Endothelial cell of umbilical vein (primary cell): ENCODE results near the gene ARHGAP18. TPM values are rescaled to one million over a fixed set of nuclear protein-coding genes. Genes with fewer than 3 reads are reported as not detected.

Experiments
- BruUV-seq: library from RNA; stranded (reverse); fragments of 400-500 nt; replicated peaks from 2 replicates; lab custom pipeline; 2021; lab: Mats Ljungman, UMichigan
- CTCF ChIA-PET: fragments of 300-600, 350-600 bp; sonication (Branson Sonifier 250); formaldehyde crosslinking; loops from one replicate; lab custom pipeline; 2021; ENCODE audit warnings: antibody characterized with exemption, inconsistent platforms; lab: Charles Lee
- POLR2A ChIA-PET: fragments of 300-600, 350-600 bp; sonication (Branson Sonifier 250); formaldehyde crosslinking; loops from one replicate; lab custom pipeline; 2021; ENCODE audit warnings: antibody characterized with exemption, inconsistent platforms; lab: Charles Lee
- DNase-seq: peaks from one replicate; pipeline ENCODE4 v3.0.0-alpha.2; 2011; ENCODE audit warnings: low read depth, low spot score
- FAIRE-seq: peaks from 2 replicates; lab custom pipeline; 2011; peaks lifted over from hg19 to GRCh38; lab: Jason Lieb, UNC
- H2AFZ ChIP-seq: 2 replicates; pipeline ENCODE4 v1.6.0; 2012; ENCODE audit warnings: low read depth, low read length, control low read depth, inconsistent platforms
- H3K27ac ChIP-seq: 2 replicates; pipeline ENCODE4 v1.5.1; 2011; ENCODE audit warnings: low read depth, mild to moderate bottlenecking, control low read depth, low read length, moderate library complexity; ENCODE audit not compliant: insufficient read depth
- H3K27me3 ChIP-seq, 2 experiments: 2 replicates each; pipeline versions ENCODE4 v1.6.0 to v1.6.1; 2011; ENCODE audit warnings: low read length in 2 of 2, mixed read lengths in 1 of 2; ENCODE audit not compliant: control insufficient read depth in 2 of 2, insufficient read depth in 2 of 2
- H3K36me3 ChIP-seq, 2 experiments: 2 replicates in 1 of 2; 3 replicates in 1 of 2; pipeline ENCODE4 v1.5.1; 2011; ENCODE audit warnings: low read length in 2 of 2, mild to moderate bottlenecking in 1 of 2, moderate library complexity in 1 of 2; ENCODE audit not compliant: control insufficient read depth in 2 of 2, insufficient read depth in 2 of 2; ENCODE audit errors: extremely low read depth in 1 of 2
- H3K4me1 ChIP-seq: 3 replicates; pipeline ENCODE4 v1.5.1; 2011; ENCODE audit warnings: mild to moderate bottlenecking, low read length; ENCODE audit not compliant: control insufficient read depth, insufficient read depth; ENCODE audit errors: extremely low read depth
- H3K4me2 ChIP-seq: 2 replicates; pipeline ENCODE4 v1.6.1; 2011; ENCODE audit warnings: low read length, control low read depth, mixed read lengths; ENCODE audit not compliant: insufficient read depth
- H3K4me3 ChIP-seq, 3 experiments: fragments of 200-600 bp in 1 of 3; sonication (generic), shearing (Covaris generic) in 1 of 3; replicated peaks in 1 of 3; 2 replicates each; pipeline ENCODE4 v1.5.1; 2011 to 2016; ENCODE audit warnings: control low read depth in 3 of 3, low read length in 3 of 3, mild to moderate bottlenecking in 2 of 3, inconsistent platforms in 1 of 3, low read depth in 1 of 3, moderate library complexity in 1 of 3; ENCODE audit not compliant: insufficient read depth in 1 of 3
- H3K79me2 ChIP-seq: 2 replicates; pipeline ENCODE4 v1.6.0; 2012; ENCODE audit warnings: low read length, inconsistent platforms; ENCODE audit not compliant: control insufficient read depth, insufficient read depth
- H3K9ac ChIP-seq: replicated peaks from 2 replicates; pipeline ENCODE3; 2011; ENCODE audit warnings: low read length, control low read depth; ENCODE audit not compliant: insufficient read depth; ENCODE audit errors: extremely low read depth
- H3K9me1 ChIP-seq: replicated peaks from 3 replicates; pipeline ENCODE4 v1.6.0; 2011; ENCODE audit warnings: mild to moderate bottlenecking, low read length; ENCODE audit not compliant: control insufficient read depth, insufficient read depth; ENCODE audit errors: extremely low read depth
- H3K9me3 ChIP-seq: replicated peaks from 2 replicates; pipeline ENCODE4 v1.5.1; 2012; ENCODE audit warnings: low read length, inconsistent platforms; ENCODE audit not compliant: control insufficient read depth, insufficient read depth
- H4K20me1 ChIP-seq: replicated peaks from 2 replicates; pipeline ENCODE3; 2011; ENCODE audit warnings: mild to moderate bottlenecking, low read length; ENCODE audit not compliant: control insufficient read depth, insufficient read depth; ENCODE audit errors: extremely low read depth
- EZH2 ChIP-seq: IDR thresholded peaks from 2 replicates; pipeline ENCODE4 v1.6.1; 2012; ENCODE audit warnings: borderline replicate concordance, low read depth, mild to moderate bottlenecking, moderate library complexity, low read length, inconsistent platforms; ENCODE audit not compliant: severe bottlenecking
- FOS ChIP-seq: IDR thresholded peaks from 2 replicates; pipeline ENCODE4 v1.6.1; 2011; ENCODE audit warnings: mild to moderate bottlenecking, low read length, moderate library complexity, borderline replicate concordance; ENCODE audit not compliant: insufficient read depth
- GATA2 ChIP-seq: IDR thresholded peaks from 2 replicates; pipeline ENCODE4 v1.7.0; 2011; ENCODE audit warnings: low read depth, mild to moderate bottlenecking, moderate library complexity, mixed read lengths, low read length; ENCODE audit not compliant: insufficient read length, insufficient read depth
- JUN ChIP-seq: IDR thresholded peaks from 2 replicates; pipeline ENCODE4 v1.6.1; 2011; ENCODE audit warnings: borderline replicate concordance, low read depth; ENCODE audit not compliant: insufficient read length, insufficient read depth
- MYC ChIP-seq: IDR thresholded peaks from one replicate; pipeline ENCODE4 v1.6.1; 2011; ENCODE audit warnings: mild to moderate bottlenecking, low read depth, low read length
- POLR2A ChIP-seq: IDR thresholded peaks from 2 replicates; pipeline ENCODE4 v1.6.1; 2012; ENCODE audit warnings: low read depth, mild to moderate bottlenecking, control low read depth, low read length
- POLR2AphosphoS5 ChIP-seq: IDR thresholded peaks from 2 replicates; pipeline ENCODE4 v1.6.1; 2012; ENCODE audit warnings: low read depth, mild to moderate bottlenecking, control low read depth, low read length, moderate library complexity; ENCODE audit not compliant: insufficient read depth
- dilution Hi-C: fragments of 300-500 bp; cut with MboI; formaldehyde crosslinking; loops from one replicate; pipeline ENCODE4 v1.15.0; 2019; ENCODE audit warnings: low sequenced_read_pairs; ENCODE audit not compliant: extremely low pct_ligation_motif_present
- intact Hi-C: fragments of 100-400 bp; cut with micrococcal nuclease; formaldehyde crosslinking; loops from one replicate; pipeline ENCODE4 v1.10.0; 2022
- polyA plus RNA-seq, 4 experiments: library from polyadenylated mRNA; depleted of rRNA in 3 of 4; stranded (reverse) in 3 of 4; unstranded in 1 of 4; fragments of >200 nt; gene quantifications; 2 replicates each; pipeline versions ENCODE4 v1.2.1 to v1.2.3, GENCODE V29; 2011 to 2012; ENCODE audit warnings: missing spikeins in 1 of 4
- total RNA-seq: library from RNA; stranded (reverse); gene quantifications from 2 replicates; pipeline ENCODE4 v1.2.3, GENCODE V29; 2021
- TF ChIP-seq, protein P1 (sequence below): IDR thresholded peaks from 2 replicates; pipeline ENCODE4 v1.6.1; 2011; ENCODE audit not compliant: insufficient read depth, insufficient read length
- TF ChIP-seq, protein P2 (sequence below), 2 donors: IDR thresholded peaks; 1 replicate in 1 of 2; 2 replicates in 1 of 2; pipeline ENCODE4 v1.5.1; 2011; ENCODE audit warnings: low read length in 2 of 2, mild to moderate bottlenecking in 2 of 2, moderate library complexity in 2 of 2, control low read depth in 1 of 2, inconsistent platforms in 1 of 2, low read depth in 1 of 2; ENCODE audit not compliant: insufficient read depth in 1 of 2; ENCODE audit errors: extremely low read depth in 1 of 2

The ARHGAP18 gene
- total and polyA plus RNA-seq, 2 donors (not counting 3 experiments of a cell fraction or from before 2014, with no cell fraction given), result 13.1 to 86.1 TPM

DNA sequence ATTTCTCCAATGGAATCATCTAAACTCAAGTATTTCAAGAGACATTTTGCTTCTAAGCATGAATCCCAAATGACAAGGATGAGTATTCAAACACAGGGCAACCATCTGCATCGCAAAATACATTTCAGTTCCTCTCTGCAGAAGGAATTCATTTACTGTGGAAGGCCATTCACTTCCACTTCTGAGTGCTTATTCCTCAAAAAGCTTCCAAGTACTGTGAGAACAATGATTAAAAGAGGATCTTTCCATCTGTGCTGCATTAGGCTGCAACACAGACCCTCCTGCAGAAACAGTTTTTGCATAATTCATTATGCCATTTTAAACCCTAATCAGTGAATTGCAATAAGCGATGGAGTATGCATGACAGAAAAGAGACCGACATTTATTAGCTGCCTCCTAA lies 52.5 kb downstream of the ARHGAP18 start:
- no peak overlapping the region for H3K27ac ChIP-seq
- no TSS peak for BruUV-seq
- peaks cover 13% of the 10 kb centered on the region for H3K4me1 ChIP-seq
- intact Hi-C loops, result no loop called here
- dilution Hi-C loops, result no loop called here
- ChIA-PET POLR2A (no interaction called here), CTCF (no interaction called here)
- FAIRE-seq, result no peak
- peaks cover 0 to 2% of the 10 kb centered on the region in 2 experiments for H3K36me3 ChIP-seq
- no peak overlapping the region for H2AFZ ChIP-seq
- no peaks in the 10 kb centered on the region for H3K9me3 ChIP-seq
- H3K9me1 ChIP-seq, result no peaks in the 10 kb centered on the region
- TF ChIP-seq EZH2 (no peak), MYC (no peak), POLR2A (no peak), POLR2AphosphoS5 (no peak)
- no peak for DNase-seq
- no peak overlapping the region for H3K9ac ChIP-seq
- no peak overlapping the region for H3K4me2 ChIP-seq
- peaks cover 53% of the 10 kb centered on the region for H3K79me2 ChIP-seq
- H3K4me3 ChIP-seq, result no peak overlapping the region
- no peaks in the 10 kb centered on the region for H4K20me1 ChIP-seq
- H3K27me3 ChIP-seq, result no peaks in the 10 kb centered on the region

DNA sequence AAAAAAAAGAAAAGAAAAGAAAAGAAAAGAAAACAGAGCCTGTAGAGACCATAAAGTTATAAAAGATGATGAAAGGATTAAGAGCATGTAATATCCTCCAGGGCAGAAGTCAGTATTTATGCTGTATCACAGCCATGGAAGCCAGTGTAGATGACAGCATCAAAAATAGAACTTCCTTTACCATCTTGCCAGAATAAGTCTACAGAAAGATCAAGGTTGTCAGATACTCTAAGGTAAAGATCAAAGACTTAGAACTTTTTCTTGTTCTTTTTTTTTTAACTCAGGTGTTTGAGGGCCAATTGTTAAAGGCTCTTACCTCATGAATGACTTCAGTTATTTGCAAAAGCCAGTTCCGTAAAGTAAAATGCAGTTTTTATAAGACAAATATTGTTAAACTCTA lies 54.6 kb downstream of the ARHGAP18 start:
- ChIA-PET POLR2A (no interaction called here), CTCF (interaction anchor here (1.6 kb wide), 1 partner anchor 14 kb away, joined by 5 read pairs; no protein-coding TSS in a partner anchor)
- H3K4me3 ChIP-seq, result no peak overlapping the region
- H3K9me1 ChIP-seq, result no peaks in the 10 kb centered on the region
- no peak overlapping the region for H2AFZ ChIP-seq
- FAIRE-seq, result no peak
- no peak overlapping the region for H3K4me2 ChIP-seq
- H4K20me1 ChIP-seq, result no peaks in the 10 kb centered on the region
- peaks cover 62% of the 10 kb centered on the region for H3K79me2 ChIP-seq
- H3K4me1 ChIP-seq, result peaks cover 35% of the 10 kb centered on the region
- H3K9me3 ChIP-seq, result no peaks in the 10 kb centered on the region
- no peaks in the 10 kb centered on the region for H3K27me3 ChIP-seq
- peaks cover 0 to 2% of the 10 kb centered on the region in 2 experiments for H3K36me3 ChIP-seq
- dilution Hi-C loops, result no loop called here
- BruUV-seq, result no TSS peak
- no peak overlapping the region for H3K9ac ChIP-seq
- no peak for TF ChIP-seq JUN
- TF ChIP-seq, protein P1, sequence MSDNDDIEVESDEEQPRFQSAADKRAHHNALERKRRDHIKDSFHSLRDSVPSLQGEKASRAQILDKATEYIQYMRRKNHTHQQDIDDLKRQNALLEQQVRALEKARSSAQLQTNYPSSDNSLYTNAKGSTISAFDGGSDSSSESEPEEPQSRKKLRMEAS, result no peak
- TF ChIP-seq, protein P2, sequence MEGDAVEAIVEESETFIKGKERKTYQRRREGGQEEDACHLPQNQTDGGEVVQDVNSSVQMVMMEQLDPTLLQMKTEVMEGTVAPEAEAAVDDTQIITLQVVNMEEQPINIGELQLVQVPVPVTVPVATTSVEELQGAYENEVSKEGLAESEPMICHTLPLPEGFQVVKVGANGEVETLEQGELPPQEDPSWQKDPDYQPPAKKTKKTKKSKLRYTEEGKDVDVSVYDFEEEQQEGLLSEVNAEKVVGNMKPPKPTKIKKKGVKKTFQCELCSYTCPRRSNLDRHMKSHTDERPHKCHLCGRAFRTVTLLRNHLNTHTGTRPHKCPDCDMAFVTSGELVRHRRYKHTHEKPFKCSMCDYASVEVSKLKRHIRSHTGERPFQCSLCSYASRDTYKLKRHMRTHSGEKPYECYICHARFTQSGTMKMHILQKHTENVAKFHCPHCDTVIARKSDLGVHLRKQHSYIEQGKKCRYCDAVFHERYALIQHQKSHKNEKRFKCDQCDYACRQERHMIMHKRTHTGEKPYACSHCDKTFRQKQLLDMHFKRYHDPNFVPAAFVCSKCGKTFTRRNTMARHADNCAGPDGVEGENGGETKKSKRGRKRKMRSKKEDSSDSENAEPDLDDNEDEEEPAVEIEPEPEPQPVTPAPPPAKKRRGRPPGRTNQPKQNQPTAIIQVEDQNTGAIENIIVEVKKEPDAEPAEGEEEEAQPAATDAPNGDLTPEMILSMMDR (IDR thresholded peaks at IDR 0.05; ENCODE audit: extremely low read depth in 1 of 2, insufficient read depth in 1 of 2, low read depth in 1 of 2, low read length in 2 of 2), result no peak
- TF ChIP-seq EZH2, result no peak
- TF ChIP-seq GATA2, result no peak
- TF ChIP-seq POLR2AphosphoS5, result no peak
- TF ChIP-seq FOS, result no peak
- TF ChIP-seq POLR2A, result no peak
- TF ChIP-seq MYC, result no peak
- intact Hi-C loops, result no loop called here
- no peak overlapping the region for H3K27ac ChIP-seq
- no peak for DNase-seq
